ENCODE measurements around the gene SLC22A6.

DNA sequence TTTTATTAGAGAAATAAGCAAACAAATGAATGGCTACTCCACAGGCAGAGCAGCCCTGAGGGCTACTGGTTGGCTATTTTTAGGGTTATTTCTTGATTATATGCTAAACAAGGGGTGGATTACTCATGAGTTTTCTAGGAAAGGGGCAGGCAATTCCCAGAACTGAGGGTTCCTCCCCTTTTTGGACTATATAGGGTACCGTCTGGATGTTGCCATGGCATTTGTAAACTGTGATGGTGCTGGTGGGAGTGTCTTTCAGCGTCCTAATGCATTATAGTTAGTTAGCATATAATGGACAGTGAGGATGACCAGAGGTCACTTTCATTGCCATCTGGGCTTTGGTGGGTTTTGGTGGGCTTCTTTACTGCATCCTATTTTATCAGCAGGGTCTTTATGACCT, 19.2 kb downstream of the SLC22A6 start:
- TF ChIP-seq EZH2 (IDR thresholded peaks at IDR 0.05; ENCODE audit: insufficient read depth, poor library complexity, severe bottlenecking), result no peak
- TF ChIP-seq EZH2phosphoT487 (IDR thresholded peaks at IDR 0.05; ENCODE audit: insufficient read depth, low read depth), result no peak

Measured in GM23248 (cell line).